ENCODE results near the gene COX11.

DNA sequence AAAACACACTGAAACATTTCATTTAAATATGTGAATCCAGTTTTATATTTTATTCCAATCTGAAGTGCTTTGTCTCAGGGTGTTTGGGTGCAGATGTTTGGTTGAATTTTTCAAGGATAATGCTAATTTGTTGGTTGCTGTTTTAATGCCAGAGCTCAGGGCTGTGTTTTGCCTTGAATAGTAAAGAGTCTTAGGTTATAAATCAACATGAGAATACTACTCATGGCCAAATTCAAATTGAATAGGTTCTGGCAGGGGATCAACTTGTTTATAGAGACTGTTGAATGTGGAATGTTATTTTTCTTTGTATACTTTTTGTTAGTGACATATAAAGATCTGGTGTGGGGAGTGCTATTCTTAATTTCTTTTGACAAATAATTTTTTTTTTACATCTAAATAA is 49.0 kb downstream of the COX11 start:
- TF ChIP-seq, protein P1, sequence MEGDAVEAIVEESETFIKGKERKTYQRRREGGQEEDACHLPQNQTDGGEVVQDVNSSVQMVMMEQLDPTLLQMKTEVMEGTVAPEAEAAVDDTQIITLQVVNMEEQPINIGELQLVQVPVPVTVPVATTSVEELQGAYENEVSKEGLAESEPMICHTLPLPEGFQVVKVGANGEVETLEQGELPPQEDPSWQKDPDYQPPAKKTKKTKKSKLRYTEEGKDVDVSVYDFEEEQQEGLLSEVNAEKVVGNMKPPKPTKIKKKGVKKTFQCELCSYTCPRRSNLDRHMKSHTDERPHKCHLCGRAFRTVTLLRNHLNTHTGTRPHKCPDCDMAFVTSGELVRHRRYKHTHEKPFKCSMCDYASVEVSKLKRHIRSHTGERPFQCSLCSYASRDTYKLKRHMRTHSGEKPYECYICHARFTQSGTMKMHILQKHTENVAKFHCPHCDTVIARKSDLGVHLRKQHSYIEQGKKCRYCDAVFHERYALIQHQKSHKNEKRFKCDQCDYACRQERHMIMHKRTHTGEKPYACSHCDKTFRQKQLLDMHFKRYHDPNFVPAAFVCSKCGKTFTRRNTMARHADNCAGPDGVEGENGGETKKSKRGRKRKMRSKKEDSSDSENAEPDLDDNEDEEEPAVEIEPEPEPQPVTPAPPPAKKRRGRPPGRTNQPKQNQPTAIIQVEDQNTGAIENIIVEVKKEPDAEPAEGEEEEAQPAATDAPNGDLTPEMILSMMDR (conservative IDR thresholded peaks at IDR 0.05; ENCODE audit: low read length): no peak
- TF ChIP-seq EZH2phosphoT487 (IDR thresholded peaks at IDR 0.05; ENCODE audit: borderline replicate concordance, low read depth, low read length): no peak

Measured in OCI-LY7 (cell line).